GM10266 (cell line): ENCODE measurements around the gene LEF1.

Source experiments
- DNase-seq: peaks from one replicate; pipeline ENCODE4 v3.0.0; 2012; ENCODE audit errors: extremely low spot score
- TF ChIP-seq, protein P1 (sequence below): IDR thresholded peaks from 2 replicates; pipeline ENCODE4 v1.5.1; 2012; ENCODE audit warnings: mild to moderate bottlenecking, low read depth; ENCODE audit not compliant: control insufficient read depth, insufficient read depth; ENCODE audit errors: missing control alignments

The LEF1 gene

DNA sequence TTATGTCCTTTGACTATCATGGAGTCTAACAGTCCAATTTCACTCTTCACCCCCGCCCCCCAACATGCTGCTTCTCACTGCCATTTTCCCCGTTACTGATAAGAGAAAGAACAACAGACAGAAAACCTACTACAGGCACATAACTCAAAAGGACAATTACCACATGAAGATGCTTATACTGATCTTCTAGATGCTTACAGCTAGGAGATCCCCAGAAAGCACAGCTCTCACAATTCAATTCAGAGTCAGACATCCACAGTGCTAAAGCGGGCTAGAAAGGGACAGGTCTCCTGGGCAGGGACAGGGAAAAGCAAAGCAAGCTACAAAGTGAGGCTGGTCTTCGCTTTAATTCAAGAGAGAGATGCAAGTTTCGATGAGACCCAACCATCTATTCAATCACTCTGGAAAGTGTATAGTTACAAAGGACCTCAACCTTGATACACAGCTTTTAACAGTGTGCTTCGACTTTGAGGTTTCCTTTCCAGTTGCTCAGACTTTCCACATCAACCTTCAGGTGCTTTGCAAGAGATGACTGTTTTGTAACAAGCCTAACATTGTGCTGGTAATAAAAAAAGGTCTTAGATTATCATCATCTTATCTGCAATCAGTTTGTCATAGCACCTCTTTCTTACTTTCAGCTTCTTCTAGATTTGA lies 60.9 kb downstream of the LEF1 start:
- DNase-seq, result no peak
- TF ChIP-seq, protein P1, sequence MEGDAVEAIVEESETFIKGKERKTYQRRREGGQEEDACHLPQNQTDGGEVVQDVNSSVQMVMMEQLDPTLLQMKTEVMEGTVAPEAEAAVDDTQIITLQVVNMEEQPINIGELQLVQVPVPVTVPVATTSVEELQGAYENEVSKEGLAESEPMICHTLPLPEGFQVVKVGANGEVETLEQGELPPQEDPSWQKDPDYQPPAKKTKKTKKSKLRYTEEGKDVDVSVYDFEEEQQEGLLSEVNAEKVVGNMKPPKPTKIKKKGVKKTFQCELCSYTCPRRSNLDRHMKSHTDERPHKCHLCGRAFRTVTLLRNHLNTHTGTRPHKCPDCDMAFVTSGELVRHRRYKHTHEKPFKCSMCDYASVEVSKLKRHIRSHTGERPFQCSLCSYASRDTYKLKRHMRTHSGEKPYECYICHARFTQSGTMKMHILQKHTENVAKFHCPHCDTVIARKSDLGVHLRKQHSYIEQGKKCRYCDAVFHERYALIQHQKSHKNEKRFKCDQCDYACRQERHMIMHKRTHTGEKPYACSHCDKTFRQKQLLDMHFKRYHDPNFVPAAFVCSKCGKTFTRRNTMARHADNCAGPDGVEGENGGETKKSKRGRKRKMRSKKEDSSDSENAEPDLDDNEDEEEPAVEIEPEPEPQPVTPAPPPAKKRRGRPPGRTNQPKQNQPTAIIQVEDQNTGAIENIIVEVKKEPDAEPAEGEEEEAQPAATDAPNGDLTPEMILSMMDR, result no peak

DNA sequence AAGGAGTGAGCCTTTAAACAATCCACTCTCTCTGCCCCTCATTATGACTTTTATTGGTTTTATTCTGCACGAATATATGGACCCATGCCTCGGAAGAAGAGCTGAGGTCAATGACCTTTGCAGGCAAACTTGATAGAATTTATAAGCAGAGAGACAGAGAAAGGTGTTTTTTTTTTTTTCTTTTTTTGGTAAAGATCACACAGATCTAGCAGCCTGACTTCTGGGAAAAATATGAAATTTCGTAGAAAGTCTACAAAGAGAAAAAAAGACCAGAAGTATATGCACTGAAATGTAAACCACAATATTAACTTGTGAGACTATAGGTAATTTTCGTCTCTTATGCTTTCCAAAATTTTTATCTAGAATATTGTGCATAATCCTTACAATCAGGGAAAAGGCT lies 61.6 kb downstream of the LEF1 start:
- TF ChIP-seq, protein P1, result no peak
- no peak for DNase-seq

DNA sequence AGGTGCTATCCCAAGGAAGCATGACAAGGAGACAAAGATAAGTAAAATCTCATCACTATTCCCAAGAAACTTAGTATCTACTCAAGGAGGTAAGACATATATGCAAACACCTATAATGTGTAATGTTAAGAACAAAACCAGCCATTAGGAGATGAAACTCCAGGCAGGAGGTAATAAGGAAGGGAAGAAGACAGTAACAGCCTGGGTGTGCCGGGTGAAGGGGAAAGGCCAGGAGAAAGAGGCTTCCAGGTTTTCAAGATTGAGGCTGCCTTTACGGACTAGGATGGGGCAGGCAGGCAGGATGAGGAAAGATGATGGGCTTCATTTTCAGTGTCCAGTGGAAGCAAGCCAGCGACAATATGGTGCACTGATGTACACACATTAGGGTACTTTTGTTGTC lies 62.5 kb downstream of the LEF1 start:
- DNase-seq, result no peak

DNA sequence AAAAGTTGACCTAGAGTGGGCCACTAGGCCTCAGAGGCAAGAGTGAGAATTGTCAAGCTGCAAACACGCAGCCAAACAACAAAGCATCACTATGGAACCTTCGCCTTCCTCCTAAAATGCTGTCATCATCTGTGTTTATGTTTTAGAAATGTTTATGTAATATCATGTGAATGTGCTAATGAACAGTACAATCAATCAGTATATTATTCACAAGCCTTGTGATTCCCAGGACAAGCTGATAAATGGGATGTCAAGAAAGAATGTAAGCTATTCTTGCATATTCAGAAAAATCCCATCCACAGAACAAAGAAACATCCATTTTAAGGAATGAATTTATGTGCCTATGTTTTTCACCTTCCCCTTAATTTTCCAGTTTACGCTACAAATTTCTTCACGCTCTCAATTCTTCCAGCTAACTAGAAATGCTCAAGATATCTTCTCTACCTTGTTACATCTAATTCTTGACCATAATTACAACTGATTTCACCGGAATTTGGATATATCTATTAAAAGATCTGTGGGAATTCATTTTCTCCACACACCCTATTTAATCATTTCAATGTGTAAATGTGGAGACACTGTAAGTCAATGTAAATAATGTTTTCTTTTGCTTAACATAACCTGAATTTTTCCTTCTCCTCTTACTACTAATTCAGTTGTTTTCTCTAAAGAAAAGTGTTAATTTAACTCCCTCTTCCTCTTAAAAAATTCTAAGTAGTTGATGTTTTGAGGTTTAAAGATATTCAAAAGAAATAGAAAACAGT lies 65.5 kb downstream of the LEF1 start:
- TF ChIP-seq, protein P1, result no peak
- DNase-seq, result no peak

More for the DNA sequence above, 62.5 kb downstream of the LEF1 start:
- TF ChIP-seq, protein P1, result no peak

DNA sequence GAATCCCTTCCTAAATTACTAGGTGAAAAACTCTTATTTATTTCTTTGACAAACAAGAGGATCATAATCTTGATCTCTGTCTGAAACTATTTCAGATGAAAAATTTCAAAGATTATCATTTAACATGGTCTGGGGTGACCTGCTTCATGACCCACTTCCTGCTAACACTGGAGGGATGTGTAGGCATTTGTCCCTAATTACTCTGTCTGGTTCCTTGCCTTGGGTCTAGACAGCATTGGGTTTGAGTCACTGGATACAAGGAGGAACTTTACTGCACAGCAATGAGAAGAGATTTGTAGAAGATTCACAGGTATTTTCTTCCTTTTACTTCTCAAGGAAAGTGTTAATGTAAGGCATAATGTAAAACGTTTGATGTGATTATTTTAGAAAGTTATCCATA lies 67.9 kb downstream of the LEF1 start:
- TF ChIP-seq, protein P1, result no peak
- DNase-seq, result no peak

DNA sequence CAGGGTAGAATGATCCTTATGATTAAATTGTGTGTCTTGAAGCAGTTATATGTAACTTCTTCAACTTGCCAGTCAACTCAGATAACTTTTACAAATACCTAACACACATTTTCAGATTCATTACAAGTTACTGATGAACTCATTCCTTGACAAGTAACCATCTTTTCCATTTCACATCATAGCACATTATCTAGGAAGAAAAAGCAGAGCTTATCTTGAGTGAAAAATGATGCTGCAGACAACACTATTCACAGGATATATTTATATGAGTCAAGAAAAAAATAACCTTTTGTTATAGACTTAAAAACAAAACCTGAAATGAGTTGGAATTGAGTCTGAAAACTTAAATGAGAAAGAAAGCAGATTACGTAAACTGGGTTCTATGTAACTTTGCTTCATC lies 68.9 kb downstream of the LEF1 start:
- TF ChIP-seq, protein P1, result no peak
- DNase-seq, result no peak

DNA sequence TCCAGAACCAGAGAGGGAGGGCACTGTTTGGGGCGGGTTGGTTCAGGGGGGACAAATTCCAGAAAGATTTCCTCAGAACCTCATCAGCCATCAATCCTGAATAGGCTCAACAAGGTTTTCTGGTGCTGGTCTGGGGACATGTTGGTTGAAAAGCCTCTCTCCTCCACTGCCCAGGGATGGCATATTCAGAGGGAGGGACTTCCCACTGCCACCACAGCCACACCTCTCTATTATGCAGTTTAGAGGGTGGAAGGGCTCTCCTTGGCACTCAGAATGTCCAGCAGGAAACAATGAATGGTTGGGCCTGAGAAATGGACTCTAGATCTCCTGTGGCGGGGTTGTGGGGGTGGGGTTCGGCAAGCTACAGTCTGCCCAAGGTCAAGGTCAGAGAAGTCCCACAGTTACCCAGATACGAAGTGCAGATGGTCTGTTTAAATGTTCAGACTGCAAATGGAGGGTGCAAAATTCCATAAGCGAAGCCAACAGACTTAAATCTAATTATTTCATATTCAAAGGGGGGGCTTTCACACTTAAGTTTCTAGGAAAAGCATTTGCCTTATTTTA lies 70.7 kb downstream of the LEF1 start:
- no peak for DNase-seq
- TF ChIP-seq, protein P1, result no peak
